Activated T-helper 1 cell treated with Interleukin-2 at 50 U/mL for 16 hours (primary cell): ENCODE data around the gene MYH15.

Experiments
- DNase-seq: peaks from one replicate; pipeline ENCODE4 v3.0.0-alpha.2; 2020; ENCODE audit warnings: low read depth

Gene MYH15

GRCh38 chr3:108471426-108471825 is 39.0 kb downstream of the MYH15 start:
- no peak for DNase-seq

- no peak for DNase-seq
Measured at GRCh38 chr3:108469126-108469525, 41.3 kb downstream of the MYH15 start.

DNA sequence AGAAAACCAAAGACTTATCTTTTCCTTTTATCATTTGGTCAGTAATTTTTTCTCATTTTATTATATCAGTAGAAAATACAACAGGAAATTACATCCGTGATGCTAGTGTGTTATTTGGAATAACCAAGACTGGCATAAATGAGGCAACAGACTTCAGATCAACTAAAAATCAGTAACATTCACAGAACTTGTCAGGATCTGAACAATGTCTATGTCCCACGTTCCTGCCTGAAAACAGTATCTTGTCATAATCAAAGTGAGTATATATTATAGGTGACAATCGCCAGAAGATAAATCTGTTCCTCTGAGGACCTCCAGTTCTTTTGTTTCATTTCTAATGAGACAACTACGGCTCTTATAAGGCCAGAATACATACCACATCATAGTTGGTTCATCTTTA is 41.8 kb downstream of the MYH15 start:
- DNase-seq: no peak

GRCh38 chr3:108462899-108463298 is 47.5 kb downstream of the MYH15 start:
- DNase-seq: no peak

GRCh38 chr3:108461661-108462111 is 48.7 kb downstream of the MYH15 start:
- no peak for DNase-seq

DNA sequence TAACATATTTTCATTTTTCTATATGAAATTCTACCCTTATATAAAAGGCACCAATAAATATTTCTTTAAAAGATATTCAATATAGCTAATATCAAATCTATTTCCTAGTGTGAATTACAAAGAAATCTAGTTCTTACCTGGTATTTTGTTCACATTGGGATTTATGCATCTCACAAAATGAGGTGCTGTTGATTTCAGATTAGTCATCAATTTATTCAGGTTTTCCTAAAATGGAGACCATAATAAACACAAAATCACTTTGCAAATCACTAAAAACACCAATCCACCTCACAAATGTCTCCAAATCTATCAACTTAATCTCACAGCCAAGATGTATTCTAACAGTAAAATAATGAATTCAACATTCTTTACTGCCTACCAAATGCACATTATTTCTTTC is 51.2 kb downstream of the MYH15 start:
- DNase-seq: no peak

DNA sequence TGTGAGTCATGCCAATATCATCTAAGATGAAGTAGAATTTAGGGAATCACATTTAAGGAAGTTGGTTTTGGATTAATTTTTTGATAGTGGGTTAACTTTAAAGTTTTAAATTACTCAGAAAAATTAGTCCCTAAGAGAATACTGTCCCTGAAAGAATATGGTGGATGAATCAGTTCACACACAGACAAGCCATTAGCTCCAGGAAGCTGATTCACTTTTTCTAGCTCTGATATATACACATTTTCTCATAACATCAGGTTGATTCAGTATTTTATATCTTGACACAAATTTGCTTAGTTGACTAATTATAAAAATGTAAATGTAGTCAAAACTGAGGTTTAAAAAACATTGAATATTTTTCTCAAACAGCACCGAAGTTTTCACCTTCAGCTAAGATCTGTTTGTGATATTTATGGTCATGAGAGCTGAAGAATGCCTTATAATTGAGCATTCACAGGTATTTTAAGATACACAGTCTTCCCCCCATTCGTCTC is 55.1 kb downstream of the MYH15 start:
- DNase-seq: no peak

DNA sequence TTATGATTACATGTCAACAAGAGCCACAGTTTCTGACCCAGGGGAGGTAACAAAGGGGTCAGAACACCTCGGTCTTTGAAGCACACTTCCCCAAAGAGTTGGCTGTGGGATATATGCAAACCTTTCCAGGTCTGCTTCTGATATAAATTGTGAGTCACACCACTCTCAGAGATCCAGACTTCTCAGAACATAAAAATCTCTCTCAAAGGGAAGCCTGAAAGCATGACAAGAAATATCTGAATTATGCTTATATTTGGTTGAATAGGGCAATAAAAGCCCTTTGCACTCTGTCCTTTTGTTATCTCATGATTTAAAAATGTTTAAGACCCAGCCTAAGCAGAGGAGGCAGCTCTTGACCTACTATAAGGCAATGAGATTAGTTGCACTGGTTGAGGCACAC is 56.8 kb downstream of the MYH15 start:
- DNase-seq: no peak

DNA sequence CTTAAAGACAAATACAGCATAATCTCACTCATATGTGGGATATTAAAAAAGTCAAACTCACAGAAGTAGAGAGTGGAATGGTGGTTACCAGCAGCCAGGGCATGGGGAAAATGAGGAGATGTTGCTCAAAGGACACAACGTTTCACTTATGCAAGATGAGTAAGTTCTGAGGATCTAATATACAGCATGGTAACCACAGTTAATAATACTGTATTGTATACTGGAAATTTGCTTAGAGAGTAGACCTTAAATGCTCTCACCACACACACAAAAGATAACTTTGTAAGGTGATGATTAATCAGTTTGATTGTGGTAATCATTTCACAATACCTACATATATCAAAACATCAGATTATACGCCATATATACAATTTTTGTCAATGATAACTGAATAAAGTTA is 60.0 kb downstream of the MYH15 start:
- DNase-seq: no peak

DNA sequence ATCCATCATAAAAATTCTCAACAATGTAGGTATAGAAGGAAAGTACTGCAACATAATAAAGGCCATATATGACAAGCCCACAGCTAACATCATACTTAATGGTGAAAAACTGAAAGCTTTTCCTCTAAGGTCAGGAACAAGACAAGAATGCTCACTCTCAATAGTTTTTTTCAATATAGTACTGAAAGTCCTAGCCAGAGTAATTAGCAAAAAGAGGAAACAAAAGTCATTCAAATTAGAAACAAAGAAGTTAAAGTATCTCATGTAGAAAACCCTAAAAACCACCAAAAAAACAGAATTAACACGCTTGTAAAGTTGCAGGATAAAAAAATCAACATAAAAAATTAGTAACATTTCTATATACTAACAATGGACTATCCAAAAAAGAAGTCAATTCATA is 61.8 kb downstream of the MYH15 start:
- DNase-seq: no peak

DNA sequence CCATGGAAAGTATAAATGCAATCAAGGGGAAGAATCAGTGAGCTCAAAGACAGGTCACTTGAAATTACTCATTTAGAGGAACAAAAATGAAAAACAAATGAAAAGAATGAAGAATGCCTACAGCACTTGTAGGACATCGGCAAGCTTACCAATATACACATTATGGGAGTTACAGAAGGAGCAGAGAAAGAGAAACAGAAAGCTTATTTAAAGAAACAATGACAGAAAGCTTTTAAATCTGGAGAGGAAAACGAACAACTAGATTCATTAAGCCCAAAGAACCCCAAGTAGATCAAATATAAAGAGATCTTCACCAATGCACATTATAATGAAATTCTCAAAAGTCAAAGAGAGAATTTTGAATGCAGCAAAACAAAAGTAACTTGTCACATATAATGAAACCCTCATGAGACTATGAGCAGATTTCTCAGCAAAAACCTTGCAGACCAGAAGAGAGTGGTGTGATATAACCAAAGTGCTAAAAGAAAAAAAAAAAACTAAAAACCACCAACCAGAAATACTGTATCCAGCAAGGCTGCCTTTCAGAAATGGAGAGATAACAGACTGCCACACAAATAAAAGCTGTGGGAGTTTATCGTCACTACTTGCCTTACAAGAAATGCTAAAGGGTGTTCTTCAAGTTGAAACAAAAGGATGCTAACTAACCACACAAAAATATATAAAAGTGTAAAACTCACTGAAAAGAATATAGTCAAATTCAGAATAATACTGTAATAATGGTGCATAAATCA is 63.1 kb downstream of the MYH15 start:
- DNase-seq: no peak

- DNase-seq: no peak
Measured at GRCh38 chr3:108442281-108442680, 68.1 kb downstream of the MYH15 start.

GRCh38 chr3:108441518-108441917 is 68.9 kb downstream of the MYH15 start:
- no peak for DNase-seq

DNA sequence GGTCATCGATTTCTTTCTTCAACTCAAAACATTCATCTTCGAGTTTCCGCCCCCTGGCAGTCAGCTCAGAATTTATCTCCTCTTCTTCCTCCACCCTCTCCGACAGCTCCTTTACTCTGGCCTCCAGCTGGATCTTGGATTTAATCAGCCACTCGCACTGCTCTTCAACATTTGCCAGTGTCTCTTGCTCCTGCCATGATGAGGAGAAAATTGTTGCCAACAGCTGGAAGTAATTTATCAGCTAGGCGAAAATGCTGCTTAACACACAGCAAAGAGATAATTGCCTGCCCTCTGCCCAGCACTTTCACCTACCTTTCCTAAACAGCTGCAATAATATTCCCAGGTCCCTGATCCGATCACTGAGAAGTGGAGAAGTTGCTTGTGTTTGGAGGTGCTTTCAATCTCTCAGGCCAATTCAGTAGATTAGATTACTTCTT is 69.3 kb downstream of the MYH15 start:
- DNase-seq: no peak

GRCh38 chr3:108438542-108438941 is 71.9 kb downstream of the MYH15 start:
- DNase-seq: no peak

DNA sequence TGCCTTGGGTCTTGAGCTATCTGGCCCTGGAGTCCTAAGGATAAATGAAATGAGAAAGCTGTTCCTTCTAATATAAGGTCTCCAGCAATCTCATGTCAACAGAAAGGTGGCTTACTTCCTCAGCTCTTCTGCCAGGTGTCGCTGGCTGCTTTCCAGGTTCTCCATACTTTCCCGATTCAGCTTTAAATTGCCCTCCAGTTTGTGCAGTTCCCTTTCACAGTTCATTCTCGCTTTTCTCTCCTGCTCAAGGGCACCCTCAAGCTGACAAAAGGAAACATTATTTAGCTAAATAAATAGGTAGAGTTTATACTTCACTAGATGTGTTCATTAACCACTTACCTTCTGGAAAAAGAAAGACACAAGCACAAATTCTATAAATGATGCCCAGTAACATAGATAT is 73.0 kb downstream of the MYH15 start:
- DNase-seq: no peak

DNA sequence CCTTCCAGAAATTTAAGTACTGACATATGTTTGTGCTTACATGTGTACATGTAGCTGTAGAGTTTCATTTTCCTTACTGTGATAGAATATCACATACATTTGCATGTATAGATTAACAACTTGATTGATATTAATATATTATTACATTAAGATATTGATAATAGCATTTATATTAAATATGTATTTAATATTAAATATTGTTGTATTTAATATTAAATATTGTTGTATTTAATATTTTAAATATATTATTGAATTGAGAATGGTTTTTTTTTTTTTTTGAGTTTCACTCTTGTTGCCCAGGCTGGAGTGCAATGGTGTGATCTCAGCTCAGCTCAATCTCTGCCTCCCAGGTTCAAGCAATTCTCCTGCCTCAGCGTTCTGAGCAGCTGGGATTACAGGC is 76.5 kb downstream of the MYH15 start:
- no peak for DNase-seq

DNA sequence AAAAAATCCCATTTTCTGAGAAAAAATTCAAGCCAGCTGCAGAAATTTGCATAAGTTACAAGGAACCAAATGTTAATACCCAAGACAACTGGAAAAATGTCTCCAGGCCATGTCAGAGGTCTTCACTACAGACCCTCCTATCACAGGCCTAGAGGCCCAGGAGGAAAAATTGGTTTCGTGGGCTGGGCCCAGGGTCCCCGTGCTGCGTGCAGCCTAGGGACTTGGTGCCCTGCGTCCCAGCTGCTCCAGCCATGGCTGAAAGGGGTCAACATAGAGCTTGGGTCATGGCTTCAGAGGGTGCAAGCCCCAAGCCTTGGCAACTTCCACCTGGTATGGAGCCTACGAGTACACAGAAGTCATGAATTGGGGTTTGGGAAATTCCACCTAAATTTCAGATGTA is 78.0 kb downstream of the MYH15 start:
- DNase-seq: no peak

GRCh38 chr3:108430540-108430939 is 79.9 kb downstream of the MYH15 start:
- DNase-seq: no peak

GRCh38 chr3:108428586-108428985 is 81.8 kb downstream of the MYH15 start:
- no peak for DNase-seq

- DNase-seq: no peak
Measured at GRCh38 chr3:108420926-108421325, 89.5 kb downstream of the MYH15 start.

- DNase-seq: no peak
Measured at GRCh38 chr3:108416111-108416869, 94.1 kb downstream of the MYH15 start.

DNA sequence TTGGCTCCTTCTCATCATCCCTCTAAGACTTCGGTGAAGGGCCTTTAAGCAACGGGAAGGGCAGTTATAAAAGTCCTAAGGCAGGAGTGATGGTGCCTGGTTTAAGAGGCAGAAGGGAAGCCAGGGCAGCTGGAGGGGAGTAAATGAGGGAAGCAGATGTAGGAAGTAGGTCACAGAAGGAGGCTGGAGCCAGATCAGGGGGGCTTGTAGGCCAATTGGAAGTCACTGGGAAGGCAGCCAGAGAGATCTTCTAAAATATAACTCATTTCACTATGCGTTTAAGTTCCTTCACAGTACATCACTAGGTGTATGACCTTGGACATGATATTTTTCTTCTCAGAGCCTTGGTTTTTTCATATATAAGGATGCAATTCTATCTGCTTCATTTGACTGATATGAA is 94.7 kb downstream of the MYH15 start:
- DNase-seq: no peak
